Measurements from ENCODE around the gene GAS2L2. TPM values are rescaled to one million over a fixed set of nuclear protein-coding genes. Genes with fewer than 3 reads are reported as not detected.

Gene GAS2L2
- 0.03 to 0.13 TPM (median 0.07 TPM) in 5 replicates for total RNA-seq (2022; extraction: Qiagen RNA extraction; ENCODE audit: low read depth)

GRCh38 chr17:35752945-35753764 lies at the start of gene GAS2L2:
Gene GAS2L2, minus strand, starts transcription at chr17:35753239. Its CDS starts 389 bp downstream, at chr17:35752850.

GRCh38 chr17:35795007-35795870 lies 42.2 kb upstream of the GAS2L2 start, which contains the start of gene MMP28:
Gene MMP28, minus strand, starts transcription at chr17:35795641. Its CDS starts 264 bp downstream, at chr17:35795377.

GRCh38 chr17:35760587-35760986 lies 7.5 kb upstream of the GAS2L2 start, which contains the start of gene C17orf50:
Gene C17orf50, plus strand, starts transcription at chr17:35760887. Its CDS starts 55 bp downstream, at chr17:35760942.

GRCh38 chr17:35731239-35731916 lies 21.7 kb downstream of the GAS2L2 start, which contains the start of gene RASL10B:
Gene RASL10B, plus strand, starts transcription at chr17:35731639. Its CDS starts 3,546 bp downstream, at chr17:35735185.

Other genes with a start within 250 kb of the GAS2L2 start
- gene SLFN12L, start 215.6 kb downstream of the GAS2L2 start, total RNA-seq (2022; extraction: Qiagen RNA extraction; ENCODE audit: low read depth) = 0.02 to 0.06 TPM in 2 of 5 replicates, not detected in the others
- not detected in 5 replicates for gene SLFN14, start 192.4 kb downstream of the GAS2L2 start, total RNA-seq (2022; extraction: Qiagen RNA extraction; ENCODE audit: low read depth)
- 6.0 to 9.2 TPM (median 8.3 TPM) in 5 replicates for gene PEX12, start 174.7 kb downstream of the GAS2L2 start, total RNA-seq (2022; extraction: Qiagen RNA extraction; ENCODE audit: low read depth)
- gene AP2B1, start 165.9 kb downstream of the GAS2L2 start, total RNA-seq (2022; extraction: Qiagen RNA extraction; ENCODE audit: low read depth) = 137 to 161 TPM (median 156 TPM) in 5 replicates
- gene RASL10B, start 21.6 kb downstream of the GAS2L2 start, total RNA-seq (2022; extraction: Qiagen RNA extraction; ENCODE audit: low read depth) = 0.06 to 0.13 TPM (median 0.10 TPM) in 4 of 5 replicates, not detected in the other
- gene C17orf50, start 7.6 kb upstream of the GAS2L2 start, total RNA-seq (2022; extraction: Qiagen RNA extraction; ENCODE audit: low read depth) = 0.16 to 0.30 TPM (median 0.24 TPM) in 5 replicates
- 4.6 to 7.2 TPM (median 6.0 TPM) in 5 replicates for gene MMP28, start 42.4 kb upstream of the GAS2L2 start, total RNA-seq (2022; extraction: Qiagen RNA extraction; ENCODE audit: low read depth)
- 212 to 223 TPM (median 214 TPM) in 5 replicates for gene TAF15, start 56.2 kb upstream of the GAS2L2 start, total RNA-seq (2022; extraction: Qiagen RNA extraction; ENCODE audit: low read depth)
- not detected in 5 replicates for gene HEATR9, start 115.7 kb upstream of the GAS2L2 start, total RNA-seq (2022; extraction: Qiagen RNA extraction; ENCODE audit: low read depth)
- gene CCL5, start 127.1 kb upstream of the GAS2L2 start, total RNA-seq (2022; extraction: Qiagen RNA extraction; ENCODE audit: low read depth) = 1.6 to 2.1 TPM (median 1.6 TPM) in 5 replicates
- 2.1 to 4.0 TPM (median 3.1 TPM) in 5 replicates for gene RDM1, start 177.5 kb upstream of the GAS2L2 start, total RNA-seq (2022; extraction: Qiagen RNA extraction; ENCODE audit: low read depth)
- gene LYZL6, start 190.5 kb upstream of the GAS2L2 start, total RNA-seq (2022; extraction: Qiagen RNA extraction; ENCODE audit: low read depth) = not detected in 5 replicates
- not detected in 5 replicates for gene CCL16, start 228.3 kb upstream of the GAS2L2 start, total RNA-seq (2022; extraction: Qiagen RNA extraction; ENCODE audit: low read depth)
- gene CCL14, start 233.5 kb upstream of the GAS2L2 start, total RNA-seq (2022; extraction: Qiagen RNA extraction; ENCODE audit: low read depth) = not detected in 5 replicates
- gene CCL15, start 248.3 kb upstream of the GAS2L2 start, total RNA-seq (2022; extraction: Qiagen RNA extraction; ENCODE audit: low read depth) = 0.09 TPM in 1 of 5 replicates, not detected in the others

Measured in A549 treated with DMSO at 1 μM for 4 hours (cell line).